Sigmoid colon (tissue), 7 donors: ENCODE measurements around the gene PTGS1. TPM values are rescaled to one million over a fixed set of nuclear protein-coding genes. Genes with fewer than 3 reads are reported as not detected.

Experiments used
- DNase-seq: peaks from one replicate; pipeline ENCODE4 v3.0.0-alpha.2; 2019
- H3K27ac ChIP-seq, 4 donors: fragments of 200-600 bp; sonication (generic); one replicate each; pipeline ENCODE4 v1.5.1; 2016 to 2019; ENCODE audit warnings: mild to moderate bottlenecking in 1 of 4
- H3K27me3 ChIP-seq, 3 donors: fragments of 200-600 bp; sonication (generic); one replicate each; pipeline ENCODE4 v1.5.1; 2019; ENCODE audit warnings: mild to moderate bottlenecking in 1 of 3
- H3K36me3 ChIP-seq, 4 donors: fragments of 200-600 bp; sonication (generic); one replicate each; pipeline ENCODE4 v1.5.1; 2016 to 2019
- H3K4me1 ChIP-seq, 4 donors: fragments of 200-600 bp; sonication (generic); one replicate each; pipeline ENCODE4 v1.5.1; 2017 to 2019
- H3K4me3 ChIP-seq, 4 donors: fragments of 200-600 bp; sonication (generic); one replicate each; pipeline ENCODE4 v1.5.1; 2017 to 2019; ENCODE audit warnings: mild to moderate bottlenecking in 2 of 4, moderate library complexity in 1 of 4
- H3K9me3 ChIP-seq, 4 donors: fragments of 200-600 bp in 3 of 4; sonication (generic) in 3 of 4; one replicate each; pipeline versions ENCODE4 v1.5.1 to v1.6.1; 2013 to 2019
- EP300 ChIP-seq, 4 donors: sonication (generic); formaldehyde crosslinking; IDR thresholded peaks; one replicate each; pipeline ENCODE4 v1.6.1; 2017; ENCODE audit warnings: antibody characterized with exemption in 4 of 4
- POLR2A ChIP-seq, 2 donors: fragments of 450-650 bp; IDR thresholded peaks; one replicate each; pipeline ENCODE4 v1.6.1; 2016; ENCODE audit warnings: antibody characterized with exemption in 2 of 2, mild to moderate bottlenecking in 2 of 2, moderate library complexity in 2 of 2
- POLR2AphosphoS5 ChIP-seq, 4 donors: sonication (generic); formaldehyde crosslinking; IDR thresholded peaks; one replicate each; pipeline ENCODE4 v1.6.1; 2017; ENCODE audit warnings: antibody characterized with exemption in 4 of 4
- WGBS, 2 donors: extraction: QIAGEN DNeasy Blood & Tissue Kit; methylation state at CpG; one replicate each; pipeline ENCODE4 v1.1.7; 2013; 5-methylcytosine and 5-hydroxymethylcytosine counted together
- intact Hi-C: fragments of 100-400 bp; cut with DNase I; formaldehyde crosslinking; loops from one replicate; pipeline ENCODE4 v1.15.1; 2023
- polyA plus RNA-seq, 3 donors: library from polyadenylated mRNA; stranded (reverse); fragments of 200-250 nt; gene quantifications; one replicate each; pipeline ENCODE4 v1.2.3, GENCODE V29; 2013
- total RNA-seq, 4 donors: library from RNA; depleted of rRNA; stranded (reverse); fragments of >200 nt; gene quantifications; one replicate each; pipeline ENCODE4 v1.1.0, GENCODE V29; 2016
- TF ChIP-seq, protein P1 (sequence below), 4 experiments: fragments of 450-650 bp in 3 of 4; fragments of 200-600 bp in 1 of 4; IDR thresholded peaks; one replicate each; pipeline ENCODE4 v1.5.1; 2016 to 2019; ENCODE audit warnings: antibody characterized with exemption in 4 of 4, mild to moderate bottlenecking in 3 of 4, moderate library complexity in 2 of 4
- donor health status: healthy with polysubstance abuse.
- donor health status: Bipolar disorder and iron deficiency.
- donor health status: healthy.

The PTGS1 gene
- total and polyA plus RNA-seq, 7 donors: 3.0 to 150 (median 72.6) TPM

DNA sequence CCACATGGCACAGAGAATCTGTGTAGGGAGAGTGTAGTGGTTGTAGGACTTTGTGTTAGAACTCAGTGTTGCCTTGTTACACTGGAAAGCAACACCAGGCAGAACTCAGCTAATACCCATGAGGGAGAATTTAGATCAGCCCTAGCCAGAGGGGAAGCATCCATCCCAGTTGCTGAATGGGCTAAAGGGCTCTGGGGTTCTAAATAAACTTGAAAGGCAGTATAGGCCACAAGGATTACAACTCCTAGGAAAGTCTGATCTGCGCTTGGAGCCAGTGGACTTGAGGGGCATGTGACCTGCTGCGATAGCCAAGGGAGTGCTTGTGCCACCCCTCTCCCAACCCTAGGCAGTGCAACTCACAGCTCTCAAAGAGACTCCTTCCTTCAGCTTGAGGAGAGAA, 26.9 kb downstream of the PTGS1 start:
- Histone ChIP-seq H3K27me3 (no peaks in the 10 kb centered on the region), H3K9me3 (no peaks in the 10 kb centered on the region), H3K4me1 (peaks cover 0 to 37% (median 29%) of the 10 kb centered on the region in 4 donors), H3K27ac (peak overlapping the region in 1 of 4 donors; percentile 43), H3K36me3 (peaks cover 0 to 12% (median 0%) of the 10 kb centered on the region in 4 donors), H3K4me3 (no peak overlapping the region)
- intact Hi-C loops: loop anchor here (5.0 kb wide), 1 partner anchor 50 kb away; no protein-coding TSS in a partner anchor
- 99% methylated on average over 2 of the region's 2 CpGs for WGBS, 2 donors
- TF ChIP-seq, protein P1, sequence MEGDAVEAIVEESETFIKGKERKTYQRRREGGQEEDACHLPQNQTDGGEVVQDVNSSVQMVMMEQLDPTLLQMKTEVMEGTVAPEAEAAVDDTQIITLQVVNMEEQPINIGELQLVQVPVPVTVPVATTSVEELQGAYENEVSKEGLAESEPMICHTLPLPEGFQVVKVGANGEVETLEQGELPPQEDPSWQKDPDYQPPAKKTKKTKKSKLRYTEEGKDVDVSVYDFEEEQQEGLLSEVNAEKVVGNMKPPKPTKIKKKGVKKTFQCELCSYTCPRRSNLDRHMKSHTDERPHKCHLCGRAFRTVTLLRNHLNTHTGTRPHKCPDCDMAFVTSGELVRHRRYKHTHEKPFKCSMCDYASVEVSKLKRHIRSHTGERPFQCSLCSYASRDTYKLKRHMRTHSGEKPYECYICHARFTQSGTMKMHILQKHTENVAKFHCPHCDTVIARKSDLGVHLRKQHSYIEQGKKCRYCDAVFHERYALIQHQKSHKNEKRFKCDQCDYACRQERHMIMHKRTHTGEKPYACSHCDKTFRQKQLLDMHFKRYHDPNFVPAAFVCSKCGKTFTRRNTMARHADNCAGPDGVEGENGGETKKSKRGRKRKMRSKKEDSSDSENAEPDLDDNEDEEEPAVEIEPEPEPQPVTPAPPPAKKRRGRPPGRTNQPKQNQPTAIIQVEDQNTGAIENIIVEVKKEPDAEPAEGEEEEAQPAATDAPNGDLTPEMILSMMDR (IDR thresholded peaks at IDR 0.05): no peak
- TF ChIP-seq EP300 (IDR thresholded peaks at IDR 0.05) (no peak), POLR2AphosphoS5 (IDR thresholded peaks at IDR 0.05) (no peak), POLR2A (IDR thresholded peaks at IDR 0.05) (no peak)
- no peak for DNase-seq

DNA sequence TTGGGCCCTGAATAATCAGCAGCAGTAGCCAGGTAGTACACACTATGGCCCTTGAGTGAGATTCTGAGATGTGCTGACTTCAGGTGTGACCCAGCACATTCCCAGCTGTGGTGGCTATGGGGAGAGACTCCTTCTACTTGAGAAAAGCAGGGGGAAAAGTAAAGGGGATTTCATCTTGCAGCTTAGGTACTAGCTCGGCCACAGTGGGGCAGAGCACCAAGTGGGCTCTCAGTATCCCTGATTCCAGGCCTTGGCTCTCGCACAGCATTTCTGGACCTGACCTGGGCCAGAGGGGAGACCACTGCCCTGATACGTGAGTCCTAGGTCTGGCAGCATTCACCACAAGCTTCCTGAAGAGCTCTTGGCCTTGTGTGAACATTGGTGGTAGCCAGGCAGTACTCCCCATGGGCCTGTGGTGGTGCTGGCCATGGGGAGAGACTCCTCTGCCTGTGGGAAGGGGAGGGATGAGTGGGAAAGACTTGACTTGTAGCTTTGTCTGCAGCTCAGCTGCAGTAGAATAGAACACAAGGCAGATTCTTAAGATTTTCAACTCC, 27.6 kb downstream of the PTGS1 start:
- 88 to 91% methylated on average over 3 of the region's 3 CpGs for WGBS, 2 donors
- Histone ChIP-seq H3K27ac (peak overlapping the region in 2 of 4 donors; percentile 19 to 43), H3K9me3 (no peaks in the 10 kb centered on the region), H3K4me1 (peaks cover 0 to 33% (median 25%) of the 10 kb centered on the region in 4 donors), H3K4me3 (no peak overlapping the region), H3K27me3 (no peaks in the 10 kb centered on the region), H3K36me3 (peaks cover 0 to 5% (median 0%) of the 10 kb centered on the region in 4 donors)
- intact Hi-C loops: loop anchor here (5.0 kb wide), 1 partner anchor 49 kb away; no protein-coding TSS in a partner anchor
- TF ChIP-seq POLR2A (IDR thresholded peaks at IDR 0.05) (no peak), EP300 (IDR thresholded peaks at IDR 0.05) (no peak), POLR2AphosphoS5 (IDR thresholded peaks at IDR 0.05) (no peak)
- TF ChIP-seq, protein P1 (IDR thresholded peaks at IDR 0.05): no peak
- DNase-seq: no peak

DNA sequence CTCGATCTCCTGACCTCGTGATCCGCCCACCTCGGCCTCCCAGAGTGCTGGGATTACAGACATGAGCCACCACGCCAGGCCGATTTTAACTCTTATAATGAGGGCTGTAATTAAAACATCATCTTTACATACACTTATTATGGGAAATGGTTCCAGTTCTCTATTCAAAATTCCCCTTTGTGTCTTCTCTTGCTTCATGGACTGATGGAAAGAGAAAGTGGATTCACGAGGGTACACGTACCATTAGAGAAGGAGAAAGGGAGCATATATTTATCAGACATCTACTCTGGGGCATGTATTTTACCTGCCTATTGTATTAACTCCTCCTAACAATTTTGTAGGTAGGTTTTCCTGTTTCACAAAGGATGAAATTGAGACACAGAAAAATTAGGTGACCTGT, 31.1 kb downstream of the PTGS1 start:
- Histone ChIP-seq H3K4me3 (no peak overlapping the region), H3K27me3 (no peaks in the 10 kb centered on the region), H3K4me1 (peaks cover 0 to 15% (median 6%) of the 10 kb centered on the region in 4 donors), H3K27ac (peak overlapping the region in 2 of 4 donors; percentile 17 to 63), H3K36me3 (no peaks in the 10 kb centered on the region), H3K9me3 (no peaks in the 10 kb centered on the region)
- 94 to 95% methylated on average over 8 of the region's 8 CpGs for WGBS, 2 donors
- TF ChIP-seq POLR2AphosphoS5 (IDR thresholded peaks at IDR 0.05) (no peak), POLR2A (IDR thresholded peaks at IDR 0.05) (no peak), EP300 (IDR thresholded peaks at IDR 0.05) (no peak)
- TF ChIP-seq, protein P1 (IDR thresholded peaks at IDR 0.05): no peak
- intact Hi-C loops: no loop called here
- DNase-seq: no peak

DNA sequence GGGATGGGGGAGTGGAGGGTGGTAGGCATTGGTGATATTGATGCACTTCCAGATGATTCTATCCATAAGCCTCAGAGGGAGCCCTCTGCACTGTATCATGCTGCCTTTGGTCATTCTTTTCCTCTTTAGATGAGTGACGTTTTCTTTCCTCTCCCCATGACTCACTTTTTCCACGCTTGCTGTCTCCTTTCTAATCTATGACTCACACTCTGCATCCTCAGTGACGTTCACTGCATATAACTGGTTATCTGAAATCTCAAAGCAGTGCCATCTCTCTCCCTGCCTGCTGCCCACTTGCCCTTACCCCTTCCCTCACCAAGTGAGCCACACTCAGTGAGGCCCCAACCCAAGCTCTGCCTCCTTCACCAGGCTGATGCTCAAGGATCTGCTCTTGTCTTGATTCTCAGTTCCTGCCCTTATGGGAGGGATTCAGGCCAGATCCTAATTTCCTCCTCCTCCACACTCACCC, 31.6 kb downstream of the PTGS1 start:
- no peaks in the 10 kb centered on the region for H3K36me3 ChIP-seq
- 32 to 51% methylated on average over 3 of the region's 3 CpGs for WGBS, 2 donors
- intact Hi-C loops: no loop called here
- no peak for DNase-seq
- peak overlapping the region in 2 of 4 donors; percentile 51 to 63 for H3K27ac ChIP-seq
- H3K4me1 ChIP-seq: peaks cover 0 to 15% (median 7%) of the 10 kb centered on the region in 4 donors
- H3K27me3 ChIP-seq: no peaks in the 10 kb centered on the region
- TF ChIP-seq POLR2A (IDR thresholded peaks at IDR 0.05) (no peak), POLR2AphosphoS5 (IDR thresholded peaks at IDR 0.05) (peak; percentile 48 to 91 (median 72)), EP300 (IDR thresholded peaks at IDR 0.05) (peak in 2 of 4 donors; percentile 72 to 92)
- TF ChIP-seq, protein P1 (IDR thresholded peaks at IDR 0.05): no peak
- no peaks in the 10 kb centered on the region for H3K9me3 ChIP-seq
- H3K4me3 ChIP-seq: no peak overlapping the region
